HepG2 (cell line): ENCODE results near the gene BCL2L11. TPM values are rescaled to one million over a fixed set of nuclear protein-coding genes. Genes with fewer than 3 reads are reported as not detected.

ENCODE experiments used
- ARID2 ChIP-seq: sonication (generic); formaldehyde crosslinking; IDR thresholded peaks from 2 replicates; pipeline ENCODE4 v1.8.1; 2022; ENCODE audit warnings: mild to moderate bottlenecking, missing genetic modification reagents, borderline replicate concordance
- ARNTL ChIP-seq: sonication (generic); formaldehyde crosslinking; IDR thresholded peaks from 2 replicates; pipeline ENCODE4 v1.4.0; 2020; ENCODE audit warnings: mild to moderate bottlenecking, missing genetic modification reagents
- DNMT1 ChIP-seq: sonication (generic); formaldehyde crosslinking; IDR thresholded peaks from 2 replicates; pipeline ENCODE4 v1.5.1; 2020; ENCODE audit warnings: mild to moderate bottlenecking, missing genetic modification reagents
- FOSL1 ChIP-seq: sonication (generic); formaldehyde crosslinking; IDR thresholded peaks from 2 replicates; pipeline ENCODE4 v1.9.0; 2021; ENCODE audit warnings: missing genetic modification reagents, borderline replicate concordance
- GATAD1 ChIP-seq: IDR thresholded peaks from 2 replicates; pipeline ENCODE4 v1.6.1; 2016; ENCODE audit warnings: missing genetic modification reagents, missing compliant biosample characterization
- GLI4 ChIP-seq: sonication (generic); formaldehyde crosslinking; IDR thresholded peaks from 2 replicates; pipeline ENCODE4 v1.5.1; 2020; ENCODE audit warnings: missing genetic modification reagents, mild to moderate bottlenecking, moderate library complexity, borderline replicate concordance
- HMG20A ChIP-seq: IDR thresholded peaks from 2 replicates; pipeline ENCODE4 v1.6.1; 2016; ENCODE audit warnings: borderline replicate concordance
- KAT8 ChIP-seq: IDR thresholded peaks from 2 replicates; pipeline ENCODE4 v1.6.1; 2016; ENCODE audit warnings: missing genetic modification reagents, missing compliant biosample characterization
- KLF13 ChIP-seq: sonication (generic); formaldehyde crosslinking; IDR thresholded peaks from 2 replicates; pipeline ENCODE4 v1.4.0; 2020; ENCODE audit warnings: mild to moderate bottlenecking, missing genetic modification reagents
- MED1 ChIP-seq: sonication (generic); formaldehyde crosslinking; IDR thresholded peaks from 2 replicates; pipeline ENCODE4 v1.4.0; 2020; ENCODE audit warnings: missing genetic modification reagents
- MXI1 ChIP-seq: IDR thresholded peaks from 3 replicates; pipeline ENCODE4 v1.6.1; 2012; ENCODE audit warnings: low read depth, low read length, inconsistent platforms, borderline replicate concordance
- NFYB ChIP-seq: sonication (generic); formaldehyde crosslinking; IDR thresholded peaks from 2 replicates; pipeline ENCODE4 v1.4.0; 2020; ENCODE audit warnings: missing genetic modification reagents
- NPAS2 ChIP-seq: sonication (generic); formaldehyde crosslinking; IDR thresholded peaks from 2 replicates; pipeline ENCODE4 v1.8.0; 2022; ENCODE audit warnings: mild to moderate bottlenecking, missing genetic modification reagents, borderline replicate concordance
- POLR2G ChIP-seq: fragments of 200-400 bp; formaldehyde crosslinking; IDR thresholded peaks from 2 replicates; pipeline ENCODE4 v1.6.1; 2018; ENCODE audit warnings: mild to moderate bottlenecking, low read depth, low read length, moderate library complexity
- RELA ChIP-seq: sonication (generic); formaldehyde crosslinking; IDR thresholded peaks from 2 replicates; pipeline ENCODE4 v1.4.0; 2020; ENCODE audit warnings: missing genetic modification reagents
- REXO4 ChIP-seq: sonication (generic); formaldehyde crosslinking; IDR thresholded peaks from 2 replicates; pipeline ENCODE4 v1.8.0; 2022; ENCODE audit warnings: missing genetic modification reagents, mild to moderate bottlenecking, borderline replicate concordance
- TGIF2 ChIP-seq: IDR thresholded peaks from 2 replicates; pipeline ENCODE4 v1.6.1; 2016; ENCODE audit warnings: control low read depth, missing compliant biosample characterization
- ZBTB20 ChIP-seq: sonication (generic); formaldehyde crosslinking; IDR thresholded peaks from 2 replicates; pipeline ENCODE4 v1.8.1; 2023; ENCODE audit warnings: missing genetic modification reagents, low read depth, mild to moderate bottlenecking, borderline replicate concordance
- ZFP36L2 ChIP-seq: sonication (generic); formaldehyde crosslinking; IDR thresholded peaks from 2 replicates; pipeline ENCODE4 v1.4.0; 2020; ENCODE audit warnings: missing genetic modification reagents
- ZNF101 ChIP-seq: sonication (generic); formaldehyde crosslinking; IDR thresholded peaks from 2 replicates; pipeline ENCODE4 v1.4.0; 2020; ENCODE audit warnings: mild to moderate bottlenecking, low read depth, missing genetic modification reagents, borderline replicate concordance
- ZNF737 ChIP-seq: sonication (generic); formaldehyde crosslinking; IDR thresholded peaks from 2 replicates; pipeline ENCODE4 v1.5.0; 2020; ENCODE audit warnings: missing genetic modification reagents, mild to moderate bottlenecking, borderline replicate concordance
- ZNF75D ChIP-seq: sonication (generic); formaldehyde crosslinking; IDR thresholded peaks from 2 replicates; pipeline ENCODE4 v1.8.1; 2023; ENCODE audit warnings: missing genetic modification reagents, mild to moderate bottlenecking, borderline replicate concordance
- ZNF766 ChIP-seq: sonication (generic); formaldehyde crosslinking; IDR thresholded peaks from 2 replicates; pipeline ENCODE4 v1.5.0; 2020; ENCODE audit warnings: missing genetic modification reagents, borderline replicate concordance
- ZNF782 ChIP-seq: sonication (generic); formaldehyde crosslinking; IDR thresholded peaks from 2 replicates; pipeline ENCODE4 v1.4.0; 2020; ENCODE audit warnings: missing genetic modification reagents, mild to moderate bottlenecking, borderline replicate concordance
- ZNF792 ChIP-seq: IDR thresholded peaks from 2 replicates; pipeline ENCODE4 v1.6.1; 2016
- polyA plus RNA-seq, 8 experiments: library from polyadenylated mRNA; depleted of rRNA in 3 of 8; stranded (reverse) in 7 of 8; unstranded in 1 of 8; fragments of >200 nt; fragmentation: Illumina TruSeq in 4 of 8; extraction: Trizol in 4 of 8; gene quantifications; 2 replicates each; pipeline versions ENCODE4 v1.2.1 to v1.2.3, GENCODE V29; 2011 to 2016; ENCODE audit warnings: low read depth in 4 of 8, missing spikeins in 1 of 8, mixed read lengths in 1 of 8; ENCODE audit not compliant: insufficient read depth in 1 of 8
- total RNA-seq, 5 experiments: library from RNA; depleted of rRNA; stranded (reverse); fragments of >200 nt; fragmentation: Illumina TruSeq; extraction: Trizol; gene quantifications; 2 replicates each; pipeline ENCODE4 v1.2.3, GENCODE V29; 2016; ENCODE audit warnings: low read depth in 1 of 5
- TF ChIP-seq, protein P1 (sequence below): sonication (generic); formaldehyde crosslinking; IDR thresholded peaks from 2 replicates; pipeline ENCODE4 v1.4.0; 2020; ENCODE audit warnings: missing genetic modification reagents
- TF ChIP-seq, protein P2 (sequence below): IDR thresholded peaks from 2 replicates; pipeline ENCODE4 v1.6.1; 2016; ENCODE audit warnings: control low read depth
- TF ChIP-seq, protein P3 (sequence below): sonication (generic); formaldehyde crosslinking; IDR thresholded peaks from 2 replicates; pipeline ENCODE4 v1.5.0; 2020; ENCODE audit warnings: missing genetic modification reagents
- TF ChIP-seq, protein P4 (sequence below), 2 experiments: sonication (generic) in 1 of 2; formaldehyde crosslinking in 1 of 2; IDR thresholded peaks; 2 replicates each; pipeline versions ENCODE4 v1.4.0 to v1.6.1; 2018 to 2020; ENCODE audit warnings: missing genetic modification reagents in 2 of 2, borderline replicate concordance in 1 of 2, low read depth in 1 of 2, mild to moderate bottlenecking in 1 of 2, missing biosample characterization in 1 of 2

The BCL2L11 gene
- total and polyA plus RNA-seq, 2 of the 13 experiments (the other 11 are each of a cell fraction or from before 2014, with no cell fraction given) = 6.1 to 9.7 TPM

DNA sequence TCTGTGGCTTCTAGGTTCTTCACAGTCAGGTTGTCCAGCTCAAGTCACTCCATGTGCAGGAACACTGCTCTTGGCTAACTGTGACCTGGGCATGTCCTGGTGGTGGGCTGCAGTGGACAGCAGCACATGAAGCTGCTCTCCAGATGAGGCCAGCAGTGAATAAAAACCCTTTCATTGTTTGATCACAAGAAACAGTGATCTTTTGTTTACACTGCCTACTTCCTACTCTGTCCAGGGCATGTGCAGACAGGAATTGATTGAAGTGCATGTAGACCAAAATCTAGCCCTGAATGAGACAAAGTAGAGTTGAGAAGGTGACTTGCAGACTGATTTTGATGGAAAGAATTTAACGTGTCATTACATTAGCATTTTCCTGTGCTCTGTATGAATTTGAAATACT lies 34.9 kb downstream of the BCL2L11 start (continued):
- TF ChIP-seq GLI4 (CRISPR knock-in tag) (no peak), ZNF782 (CRISPR knock-in tag) (no peak), NPAS2 (no peak), MED1 (peak; percentile 18; the same call in 1 of the 2 replicates), NFYB (no peak), ZNF792 (CRISPR knock-in tag) (peak; percentile 34; the same call in 1 of the 2 replicates), TGIF2 (peak; percentile 61; the same call in 1 of the 2 replicates), ZFP36L2 (no peak), ZNF101 (CRISPR knock-in tag) (no peak), DNMT1 (no peak), ARNTL (CRISPR knock-in tag) (0 out of 2 replicates have a peak, but pooled peaks have one; percentile 58), HMG20A (peak; percentile 44; the same call in 1 of the 2 replicates), MXI1 (peak; percentile 54; the same call in 1 of the 3 replicates), RELA (no peak), ARID2 (CRISPR knock-in tag) (no peak), ZNF75D (CRISPR knock-in tag) (no peak), REXO4 (CRISPR knock-in tag) (no peak), POLR2G (no peak), GATAD1 (no peak), KLF13 (CRISPR knock-in tag) (no peak), ZNF737 (CRISPR knock-in tag) (no peak), KAT8 (CRISPR knock-in tag) (no peak), ZBTB20 (no peak), FOSL1 (CRISPR knock-in tag) (no peak), ZNF766 (no peak)
- TF ChIP-seq, protein P1, sequence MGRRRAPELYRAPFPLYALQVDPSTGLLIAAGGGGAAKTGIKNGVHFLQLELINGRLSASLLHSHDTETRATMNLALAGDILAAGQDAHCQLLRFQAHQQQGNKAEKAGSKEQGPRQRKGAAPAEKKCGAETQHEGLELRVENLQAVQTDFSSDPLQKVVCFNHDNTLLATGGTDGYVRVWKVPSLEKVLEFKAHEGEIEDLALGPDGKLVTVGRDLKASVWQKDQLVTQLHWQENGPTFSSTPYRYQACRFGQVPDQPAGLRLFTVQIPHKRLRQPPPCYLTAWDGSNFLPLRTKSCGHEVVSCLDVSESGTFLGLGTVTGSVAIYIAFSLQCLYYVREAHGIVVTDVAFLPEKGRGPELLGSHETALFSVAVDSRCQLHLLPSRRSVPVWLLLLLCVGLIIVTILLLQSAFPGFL = no peak
- TF ChIP-seq, protein P2, sequence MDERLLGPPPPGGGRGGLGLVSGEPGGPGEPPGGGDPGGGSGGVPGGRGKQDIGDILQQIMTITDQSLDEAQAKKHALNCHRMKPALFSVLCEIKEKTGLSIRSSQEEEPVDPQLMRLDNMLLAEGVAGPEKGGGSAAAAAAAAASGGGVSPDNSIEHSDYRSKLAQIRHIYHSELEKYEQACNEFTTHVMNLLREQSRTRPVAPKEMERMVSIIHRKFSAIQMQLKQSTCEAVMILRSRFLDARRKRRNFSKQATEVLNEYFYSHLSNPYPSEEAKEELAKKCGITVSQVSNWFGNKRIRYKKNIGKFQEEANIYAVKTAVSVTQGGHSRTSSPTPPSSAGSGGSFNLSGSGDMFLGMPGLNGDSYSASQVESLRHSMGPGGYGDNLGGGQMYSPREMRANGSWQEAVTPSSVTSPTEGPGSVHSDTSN (CRISPR knock-in tag) = 0 out of 2 replicates have a peak, but pooled peaks have one; percentile 28
- TF ChIP-seq, protein P3, sequence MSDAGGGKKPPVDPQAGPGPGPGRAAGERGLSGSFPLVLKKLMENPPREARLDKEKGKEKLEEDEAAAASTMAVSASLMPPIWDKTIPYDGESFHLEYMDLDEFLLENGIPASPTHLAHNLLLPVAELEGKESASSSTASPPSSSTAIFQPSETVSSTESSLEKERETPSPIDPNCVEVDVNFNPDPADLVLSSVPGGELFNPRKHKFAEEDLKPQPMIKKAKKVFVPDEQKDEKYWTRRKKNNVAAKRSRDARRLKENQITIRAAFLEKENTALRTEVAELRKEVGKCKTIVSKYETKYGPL (CRISPR knock-in tag) = no peak
- TF ChIP-seq, protein P4, sequence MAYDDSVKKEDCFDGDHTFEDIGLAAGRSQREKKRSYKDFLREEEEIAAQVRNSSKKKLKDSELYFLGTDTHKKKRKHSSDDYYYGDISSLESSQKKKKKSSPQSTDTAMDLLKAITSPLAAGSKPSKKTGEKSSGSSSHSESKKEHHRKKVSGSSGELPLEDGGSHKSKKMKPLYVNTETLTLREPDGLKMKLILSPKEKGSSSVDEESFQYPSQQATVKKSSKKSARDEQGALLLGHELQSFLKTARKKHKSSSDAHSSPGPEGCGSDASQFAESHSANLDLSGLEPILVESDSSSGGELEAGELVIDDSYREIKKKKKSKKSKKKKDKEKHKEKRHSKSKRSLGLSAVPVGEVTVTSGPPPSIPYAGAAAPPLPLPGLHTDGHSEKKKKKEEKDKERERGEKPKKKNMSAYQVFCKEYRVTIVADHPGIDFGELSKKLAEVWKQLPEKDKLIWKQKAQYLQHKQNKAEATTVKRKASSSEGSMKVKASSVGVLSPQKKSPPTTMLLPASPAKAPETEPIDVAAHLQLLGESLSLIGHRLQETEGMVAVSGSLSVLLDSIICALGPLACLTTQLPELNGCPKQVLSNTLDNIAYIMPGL (CRISPR knock-in tag; IDR thresholded peaks at IDR 0.05; ENCODE audit: borderline replicate concordance in 1 of 2, low read depth in 1 of 2) = 0 out of 4 replicates have a peak, but pooled peaks of 1 of the 2 experiments have one; percentile 19
